C1 segment of cervical spinal cord (tissue), 14 donors: Measurements from ENCODE around the gene TESMIN.
A peak's percentile ranks its signal among the peaks of the same experiment; 100 is the strongest.

Source experiments
- DNase-seq, 14 donors: peaks; one replicate each; lab custom pipeline; 2025; lab: John Stamatoyannopoulos, UW

TESMIN gene, protein sequence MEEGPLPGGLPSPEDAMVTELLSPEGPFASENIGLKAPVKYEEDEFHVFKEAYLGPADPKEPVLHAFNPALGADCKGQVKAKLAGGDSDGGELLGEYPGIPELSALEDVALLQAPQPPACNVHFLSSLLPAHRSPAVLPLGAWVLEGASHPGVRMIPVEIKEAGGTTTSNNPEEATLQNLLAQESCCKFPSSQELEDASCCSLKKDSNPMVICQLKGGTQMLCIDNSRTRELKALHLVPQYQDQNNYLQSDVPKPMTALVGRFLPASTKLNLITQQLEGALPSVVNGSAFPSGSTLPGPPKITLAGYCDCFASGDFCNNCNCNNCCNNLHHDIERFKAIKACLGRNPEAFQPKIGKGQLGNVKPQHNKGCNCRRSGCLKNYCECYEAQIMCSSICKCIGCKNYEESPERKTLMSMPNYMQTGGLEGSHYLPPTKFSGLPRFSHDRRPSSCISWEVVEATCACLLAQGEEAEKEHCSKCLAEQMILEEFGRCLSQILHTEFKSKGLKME

DNA sequence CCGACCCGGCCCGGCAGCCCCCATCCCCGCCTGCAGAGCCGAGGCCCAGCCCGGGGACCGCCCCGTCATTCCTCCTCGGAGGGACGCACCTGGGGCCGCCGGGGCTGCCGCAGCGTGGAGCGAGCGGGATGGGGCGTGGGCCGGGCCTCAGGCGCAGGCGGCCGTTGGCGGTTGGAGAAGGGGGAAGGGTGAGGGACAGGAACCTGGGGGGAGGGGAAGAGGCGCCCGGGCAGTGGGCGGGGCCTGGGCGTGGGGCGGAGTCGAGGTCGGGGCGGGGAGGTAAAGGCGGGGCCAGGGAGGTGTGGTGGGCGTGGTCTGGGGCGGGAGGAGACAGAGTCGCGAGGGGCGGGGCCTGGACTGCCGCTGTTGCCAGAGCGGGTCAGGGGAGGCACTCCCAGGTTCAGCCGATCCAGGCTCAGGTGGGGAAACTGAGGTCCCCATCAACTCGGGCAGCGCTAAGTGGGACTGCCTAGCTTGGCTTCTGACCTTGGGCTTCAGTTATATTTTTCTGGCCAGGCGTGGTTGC is at the start of gene TESMIN:
TESMIN (minus strand) TSS at position 190 of the 526 bp plus-strand sequence. CDS start 860 bp downstream, outside the sequence.
- DNase-seq: peak in 4 of 14 donors; percentile 1 to 8 (median 3)

DNA sequence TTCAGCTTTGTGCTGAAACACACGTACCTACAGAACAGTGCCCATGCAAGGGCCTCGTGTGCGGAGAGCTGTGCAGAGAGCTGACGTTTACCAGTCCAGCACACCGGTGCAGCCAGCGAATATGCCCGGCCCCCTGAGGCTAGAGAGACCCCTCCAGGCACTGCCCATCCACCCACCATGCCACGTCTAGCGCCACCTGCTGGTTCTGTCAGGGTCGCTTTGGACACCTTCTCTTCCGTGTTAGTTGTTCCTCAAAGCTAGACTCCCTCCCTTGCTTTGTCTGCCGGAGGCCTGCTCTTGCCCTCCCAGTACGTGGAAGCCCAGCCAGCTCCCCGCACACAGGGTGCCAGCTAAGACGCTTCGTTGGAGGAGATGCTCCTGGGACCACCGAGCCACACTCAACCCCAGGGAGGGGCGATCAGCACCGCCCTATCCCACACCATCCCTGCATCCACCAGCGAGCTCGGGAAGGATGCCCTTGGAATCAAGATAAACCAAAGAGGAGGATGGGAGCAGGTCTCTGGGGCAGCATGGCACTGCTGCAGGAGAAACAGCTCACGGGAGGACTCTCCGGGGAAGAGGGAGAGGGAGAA is 47.0 kb upstream of the TESMIN start:
- DNase-seq: peak in 2 of 14 donors; percentile 1 to 2

DNA sequence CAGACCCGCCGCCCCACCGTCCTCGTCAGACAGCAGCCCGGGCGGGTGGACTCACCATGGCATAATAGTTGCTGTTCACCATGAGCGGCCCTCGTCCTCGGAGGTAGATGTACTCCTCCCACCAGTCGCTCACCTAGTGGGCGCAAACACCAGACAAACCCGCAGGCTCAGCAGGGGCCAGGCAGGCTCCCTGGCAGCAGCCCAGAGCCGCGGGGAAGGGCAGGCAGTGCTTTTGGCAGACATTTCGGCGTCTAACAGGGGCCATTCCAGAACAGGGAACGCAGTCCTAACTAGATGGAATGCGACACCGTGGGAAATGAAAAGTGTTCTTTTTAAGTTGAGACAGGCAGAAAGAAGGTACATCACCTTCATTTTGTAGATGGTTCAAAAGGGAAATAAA is 45.5 kb upstream of the TESMIN start:
- peak in 2 of 14 donors; percentile 3 to 18 for DNase-seq

DNA sequence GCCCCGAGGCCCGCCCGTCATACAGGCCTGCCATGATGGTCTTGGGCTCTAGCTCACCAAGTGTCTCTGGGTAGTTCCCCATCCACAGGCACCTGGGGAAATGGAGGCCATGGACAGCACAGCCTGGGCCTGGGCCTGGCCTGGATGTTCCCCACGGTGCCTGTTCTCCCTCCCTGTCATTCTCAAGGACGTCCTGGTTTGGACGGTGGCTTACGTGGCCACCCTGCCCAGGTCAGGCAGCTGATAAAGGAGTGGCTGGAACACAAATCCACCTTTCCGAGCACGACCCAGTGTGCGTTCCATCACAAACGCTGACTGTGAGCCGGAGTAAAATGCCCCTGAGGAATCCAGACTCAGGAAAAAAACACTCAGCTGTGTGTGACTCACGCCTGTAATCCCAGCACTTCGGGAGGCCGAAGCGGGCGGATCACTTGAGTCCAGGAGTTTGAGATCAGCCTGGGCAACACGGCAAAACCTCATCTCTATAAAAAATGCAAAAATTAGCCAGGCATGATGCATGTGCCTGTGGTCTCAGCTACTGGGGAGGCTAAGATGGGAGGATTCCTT is 41.2 kb upstream of the TESMIN start:
- no peak for DNase-seq

DNA sequence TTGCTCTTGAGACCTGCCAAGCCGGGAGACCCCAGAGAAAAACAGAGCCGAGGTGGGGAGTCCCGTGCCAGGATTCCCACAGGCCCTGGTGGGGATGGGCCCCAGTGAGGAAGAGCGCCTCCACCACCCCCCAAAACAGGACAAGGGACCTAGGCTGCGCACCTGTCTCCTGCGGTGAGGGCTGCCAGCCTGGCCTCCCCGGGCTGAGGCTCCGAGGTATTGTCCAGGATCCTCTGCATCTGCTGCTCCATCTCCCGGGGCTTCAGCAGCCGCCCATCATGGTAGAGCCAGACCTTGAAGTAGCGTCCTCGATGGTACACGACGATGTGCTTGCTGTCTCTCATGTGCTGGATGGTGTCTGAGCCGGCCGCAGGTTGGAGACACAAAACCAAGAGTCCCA is 33.3 kb upstream of the TESMIN start:
- DNase-seq: no peak

DNA sequence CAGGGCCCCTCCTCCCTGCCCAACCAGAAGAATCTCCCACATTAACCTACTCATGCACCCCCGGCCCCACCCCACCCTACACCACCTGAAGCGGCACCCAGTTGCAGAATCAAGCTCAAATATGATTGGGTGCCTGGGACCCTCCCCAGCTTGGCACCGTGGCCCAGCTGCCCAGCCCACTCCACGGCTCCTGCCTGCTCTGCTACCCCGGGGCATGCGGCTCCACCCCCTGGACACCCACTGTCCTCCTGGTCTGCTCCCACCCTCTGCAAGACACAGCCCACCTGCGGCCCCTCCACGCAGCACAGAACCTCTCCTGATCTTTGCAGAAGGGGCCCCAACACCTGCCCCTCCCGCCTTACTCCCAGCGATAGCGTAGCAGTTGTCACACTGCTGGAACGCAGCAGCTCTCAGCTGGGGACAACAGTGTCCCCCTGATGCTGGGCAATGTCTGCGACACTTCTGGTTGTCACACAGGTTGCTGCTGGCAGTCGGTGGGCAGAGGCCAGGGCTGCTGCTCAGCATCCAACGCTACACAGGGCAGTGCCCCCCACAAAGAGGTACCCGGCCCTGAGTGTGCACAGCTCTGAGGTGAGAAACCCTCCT is 32.0 kb upstream of the TESMIN start:
- no peak for DNase-seq

DNA sequence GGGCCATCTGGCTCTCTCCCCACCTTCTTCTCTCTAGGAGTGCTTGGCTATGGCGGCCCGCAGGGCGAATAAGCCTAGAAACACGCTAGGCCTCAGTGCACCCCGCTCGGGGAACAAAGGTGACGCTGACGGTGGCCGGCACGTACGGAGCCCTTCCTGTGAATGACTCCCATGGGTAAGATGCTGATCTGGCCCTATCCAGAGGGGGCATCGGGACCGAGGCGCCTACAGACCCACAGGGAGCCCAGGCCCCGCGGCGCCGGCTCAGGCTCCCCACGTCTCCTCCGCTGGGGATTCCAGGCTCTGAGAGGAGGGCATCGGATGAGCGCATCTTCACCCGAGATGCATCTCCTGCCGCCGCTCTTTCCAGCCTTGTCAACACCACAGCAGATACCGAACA is 31.4 kb upstream of the TESMIN start:
- DNase-seq: no peak

DNA sequence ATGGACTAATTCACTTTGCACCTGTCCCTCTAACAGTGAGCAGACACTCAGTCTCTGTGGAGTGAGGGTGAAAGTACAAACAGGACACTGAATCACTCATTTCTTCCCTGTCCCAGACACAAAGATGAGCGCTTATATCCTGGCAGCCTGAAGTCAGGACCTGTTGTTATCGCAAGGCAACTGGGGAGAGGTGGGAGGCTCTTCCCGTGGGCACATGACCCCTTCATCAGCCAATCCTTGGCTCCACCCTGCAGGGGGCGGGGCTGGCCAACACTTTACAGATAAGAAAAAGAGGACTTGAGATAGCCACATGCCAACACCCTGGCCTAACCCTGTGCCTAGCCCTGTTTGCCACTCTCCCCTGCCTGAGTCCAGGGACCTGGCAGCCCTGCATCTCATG is 29.5 kb upstream of the TESMIN start:
- DNase-seq: no peak

DNA sequence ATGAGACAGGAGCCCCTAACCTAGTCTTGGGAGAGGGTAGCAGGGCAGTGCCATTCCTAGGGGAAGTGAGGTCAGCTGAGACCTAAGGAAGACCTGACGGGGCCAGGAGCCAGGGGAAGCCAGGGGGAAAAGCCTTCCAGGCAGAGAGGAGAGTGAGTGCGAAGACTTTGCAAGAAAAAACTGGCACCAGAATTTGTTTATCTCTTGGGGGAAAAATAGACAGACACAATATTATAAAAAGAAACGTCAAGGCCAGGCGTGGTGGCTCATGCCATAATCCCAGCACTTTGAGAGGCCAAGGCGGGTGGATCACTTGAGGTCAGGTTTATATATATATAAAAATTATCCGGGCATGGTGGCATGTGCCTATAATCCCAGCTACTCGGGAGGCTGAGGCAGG is 26.9 kb upstream of the TESMIN start:
- no peak for DNase-seq

DNA sequence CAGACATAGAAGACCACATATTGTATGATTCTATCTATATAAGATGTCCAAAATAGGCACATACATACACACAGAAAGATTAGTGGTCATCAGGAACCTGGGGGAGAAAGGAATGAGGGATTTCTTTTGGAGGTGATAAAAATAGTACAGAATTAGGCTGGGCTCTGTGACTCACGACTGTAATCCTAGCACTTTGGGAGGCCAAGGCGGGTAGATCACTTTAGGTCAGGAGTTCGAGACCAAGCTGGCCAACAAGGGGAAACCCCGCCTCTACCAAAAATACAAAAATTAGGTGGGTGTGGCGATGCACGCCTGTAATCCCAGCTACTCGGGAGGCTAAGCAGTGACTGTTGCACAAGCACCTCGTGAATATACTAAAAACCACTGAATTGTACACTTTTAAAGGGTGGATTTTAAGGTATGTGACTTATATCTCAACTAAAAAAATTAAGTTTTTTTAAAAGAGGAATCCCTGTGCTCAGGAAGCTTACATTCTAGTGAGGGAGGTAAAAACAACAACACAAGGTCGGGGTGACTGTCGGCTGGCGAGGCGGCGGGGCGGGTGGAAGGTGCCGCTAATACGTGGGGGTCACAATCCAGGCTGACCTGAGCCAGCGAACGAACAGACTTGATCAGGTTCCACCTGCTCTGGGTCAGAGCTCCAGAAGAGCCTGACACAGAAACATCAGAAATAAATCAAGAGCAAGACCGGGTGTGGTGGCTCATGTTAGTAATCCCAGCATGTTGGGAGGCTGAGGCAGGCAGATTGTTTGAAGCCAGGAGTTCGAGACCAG is 25.3 kb upstream of the TESMIN start:
- DNase-seq: no peak

DNA sequence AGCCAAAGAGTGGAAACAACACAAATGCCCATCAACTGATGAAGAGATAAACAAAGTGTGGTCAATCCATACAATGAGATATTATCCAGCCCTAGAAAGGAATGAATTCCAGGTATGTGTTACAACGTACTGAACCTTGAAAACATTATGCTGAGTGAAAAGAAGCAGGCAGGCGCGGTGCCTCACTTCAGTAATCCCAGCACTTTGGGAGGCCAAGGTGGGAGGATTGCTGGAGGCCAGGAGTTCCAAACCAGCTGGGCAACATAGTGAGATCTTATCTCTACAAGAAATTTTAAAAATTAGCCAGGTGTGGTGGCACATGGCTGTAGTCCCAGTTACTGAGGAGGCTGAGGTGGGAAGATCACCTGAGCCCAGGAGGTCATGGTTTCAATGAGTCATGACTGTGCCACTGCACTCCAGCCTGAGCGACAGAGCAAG is 24.6 kb upstream of the TESMIN start:
- no peak for DNase-seq

DNA sequence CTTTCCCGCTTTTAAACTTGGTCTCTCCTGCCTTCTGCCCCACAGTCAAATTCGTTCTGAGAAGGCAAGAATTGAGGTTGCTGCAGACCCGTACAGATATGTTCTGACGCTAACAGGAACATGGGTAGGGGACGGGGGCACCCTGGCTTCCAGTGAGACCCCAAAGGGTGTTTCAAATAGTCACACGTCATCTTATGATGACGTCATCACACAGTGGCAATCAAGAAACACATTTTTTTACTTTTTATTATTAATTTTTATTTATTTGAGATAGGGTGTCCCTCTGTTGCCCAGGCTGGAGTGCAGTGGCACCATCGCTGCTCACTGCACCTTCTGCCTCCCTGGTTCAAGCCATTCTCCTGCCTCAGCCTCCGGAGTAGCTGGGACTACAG is 22.9 kb upstream of the TESMIN start:
- no peak for DNase-seq

DNA sequence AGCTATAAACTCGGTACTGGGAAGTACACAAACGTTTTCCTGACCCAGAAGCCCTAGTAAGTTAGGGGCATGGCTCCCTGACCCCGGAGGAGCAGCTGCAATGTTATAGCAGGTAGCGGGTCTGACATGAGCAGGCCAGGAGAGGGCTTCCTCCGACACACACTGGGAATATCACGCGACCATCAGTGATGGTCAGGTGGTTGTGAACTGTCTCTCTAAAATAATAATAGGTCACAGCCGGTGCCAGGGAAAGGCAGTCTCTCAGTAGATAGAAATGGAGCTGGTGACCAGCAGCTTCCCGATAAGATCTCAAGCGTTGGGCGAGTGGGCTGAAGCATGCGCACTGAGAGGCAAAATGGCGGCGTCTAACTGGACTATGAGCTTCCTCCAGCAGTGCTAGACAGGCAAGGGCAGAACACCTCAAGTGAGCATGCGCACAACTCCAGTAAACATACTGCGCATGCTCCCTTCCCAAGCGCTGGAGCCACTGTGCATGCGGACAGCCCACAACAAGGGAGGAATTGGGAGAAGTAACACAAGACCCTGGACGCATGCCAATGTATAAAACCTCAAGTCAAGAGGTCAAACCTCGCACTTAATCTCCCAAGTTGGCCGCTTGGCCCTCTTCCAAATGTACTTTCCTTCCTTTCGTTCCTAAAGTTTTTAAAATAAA is 22.3 kb upstream of the TESMIN start:
- no peak for DNase-seq

DNA sequence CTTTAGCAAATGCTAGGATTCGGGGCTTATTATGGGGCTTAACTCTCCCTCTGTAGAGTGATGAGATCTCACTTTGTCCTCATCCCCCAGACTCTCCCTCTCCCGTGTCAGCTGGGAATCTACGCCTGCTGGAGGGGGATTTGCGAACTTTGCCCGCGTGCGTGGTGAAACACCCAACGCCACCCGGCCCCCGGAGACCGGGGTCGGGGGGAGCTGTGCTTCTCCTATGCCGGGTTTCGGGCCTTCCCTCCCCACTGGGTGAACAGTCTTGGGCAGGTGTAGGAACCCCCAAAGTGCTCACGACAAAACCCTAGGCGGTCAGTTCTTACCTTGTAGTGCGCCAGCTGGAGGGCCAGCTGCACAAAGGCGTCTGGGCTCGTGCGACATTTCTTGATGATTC is 21.6 kb upstream of the TESMIN start:
- no peak for DNase-seq

DNA sequence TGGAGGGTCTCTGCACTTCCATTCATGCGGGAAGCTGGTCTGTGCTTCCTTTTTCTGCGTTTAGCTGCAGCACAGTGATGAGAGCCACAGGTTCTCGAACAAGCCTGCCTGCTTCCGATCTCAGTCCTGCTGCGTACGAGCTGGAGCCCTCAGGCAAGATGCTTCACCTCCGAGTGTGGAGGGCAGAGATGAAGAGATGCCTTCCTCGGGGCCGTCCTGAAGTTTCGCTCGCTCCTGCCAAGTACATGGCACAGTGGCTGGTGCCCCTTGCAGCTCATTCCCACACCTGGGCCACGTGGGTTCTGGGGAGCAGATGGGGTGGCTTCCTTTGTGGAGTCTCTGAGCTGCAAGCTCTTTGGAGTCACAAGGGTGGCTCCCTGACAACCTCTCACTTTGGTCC is 19.5 kb upstream of the TESMIN start:
- DNase-seq: no peak

DNA sequence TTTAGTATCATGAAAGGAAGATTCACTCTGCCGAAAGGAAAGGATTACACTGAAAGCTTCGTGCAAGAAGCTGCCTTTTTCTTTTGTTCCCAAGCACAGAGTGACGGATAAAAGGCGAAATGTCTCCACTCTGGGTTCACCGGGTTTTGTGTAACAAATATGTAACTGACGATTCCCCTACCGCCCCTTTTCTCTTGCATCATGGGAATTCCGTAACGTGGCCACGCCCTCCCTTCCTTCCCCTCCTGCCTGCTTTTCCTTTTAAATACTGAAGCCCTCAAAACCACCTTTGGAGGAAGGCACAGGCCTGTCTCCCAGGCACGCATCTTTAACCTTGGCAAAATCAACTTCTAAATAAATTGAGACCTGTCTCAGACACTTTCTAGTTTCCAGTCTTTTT is 16.4 kb upstream of the TESMIN start:
- DNase-seq: no peak

DNA sequence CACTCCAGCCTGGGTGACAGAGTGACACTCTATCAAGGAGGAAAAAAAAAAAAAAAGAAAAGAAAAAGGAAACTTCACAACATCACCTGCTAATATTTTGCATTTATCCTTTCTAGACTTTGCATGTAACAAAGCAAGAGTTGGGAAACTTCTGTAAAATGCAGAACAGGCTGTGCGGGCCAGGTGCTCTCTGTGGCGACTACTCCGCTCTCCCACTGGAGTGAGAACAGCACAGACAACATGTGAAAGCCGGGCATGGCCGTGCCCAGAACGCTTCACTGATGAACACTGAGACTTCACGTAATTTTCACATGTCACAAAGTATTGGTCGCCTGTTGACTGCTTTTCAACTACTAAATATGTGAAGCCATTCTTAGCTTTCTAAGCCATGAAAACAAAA is 15.5 kb upstream of the TESMIN start:
- no peak for DNase-seq

DNA sequence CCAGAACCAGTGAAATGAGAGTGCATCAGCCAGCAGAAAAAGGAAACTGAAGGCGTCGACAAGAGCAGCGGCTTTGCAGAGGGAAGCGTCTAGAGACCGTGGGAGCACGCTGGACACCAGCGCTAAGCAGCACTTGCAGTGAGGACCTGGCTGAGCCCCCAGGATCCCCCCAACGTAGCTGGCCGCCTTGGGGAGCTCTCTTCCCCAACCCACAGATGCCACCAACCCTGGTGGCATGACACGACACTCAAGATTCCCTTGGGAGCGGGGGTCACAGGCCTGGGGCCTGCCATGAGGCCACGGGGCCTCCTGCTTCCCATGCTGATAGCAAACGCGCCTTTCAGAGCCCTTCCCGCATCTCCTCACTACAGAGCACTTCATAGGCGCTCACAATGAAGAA is 13.4 kb upstream of the TESMIN start:
- no peak for DNase-seq

DNA sequence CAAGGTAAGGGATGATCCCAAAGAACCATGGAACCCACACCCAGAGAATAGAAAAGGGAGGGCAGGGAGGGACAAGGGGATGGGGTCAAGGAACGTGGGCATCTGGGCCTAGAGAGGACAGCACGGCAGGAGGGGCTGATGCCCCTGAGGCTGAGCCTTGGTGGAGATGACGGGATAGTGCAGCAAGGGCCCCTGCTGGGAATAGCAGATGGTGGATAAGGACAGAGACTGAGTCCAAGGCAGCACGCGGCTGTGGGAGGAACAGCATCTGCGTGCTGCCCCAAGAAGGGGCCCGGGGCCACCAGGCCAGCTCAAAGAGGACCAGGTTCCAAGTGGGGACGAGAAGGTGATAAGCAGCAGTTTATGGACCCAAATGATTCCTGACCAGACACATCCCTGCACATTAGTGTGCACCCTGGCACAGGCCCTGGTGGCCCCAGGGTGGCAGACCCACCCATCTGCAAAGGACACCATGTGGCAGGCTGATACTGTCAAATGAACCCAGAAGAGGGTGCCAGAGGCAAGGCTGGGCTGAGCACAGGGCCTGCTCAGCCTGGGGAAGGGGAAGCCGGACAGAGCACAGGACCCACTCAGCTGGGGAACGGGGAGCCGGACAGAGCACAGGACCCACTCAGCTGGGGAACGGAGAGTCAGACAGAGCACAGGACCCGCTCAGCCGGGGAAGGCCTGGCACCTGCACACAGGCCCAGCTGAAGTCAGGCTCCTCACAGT is 12.8 kb upstream of the TESMIN start:
- no peak for DNase-seq

DNA sequence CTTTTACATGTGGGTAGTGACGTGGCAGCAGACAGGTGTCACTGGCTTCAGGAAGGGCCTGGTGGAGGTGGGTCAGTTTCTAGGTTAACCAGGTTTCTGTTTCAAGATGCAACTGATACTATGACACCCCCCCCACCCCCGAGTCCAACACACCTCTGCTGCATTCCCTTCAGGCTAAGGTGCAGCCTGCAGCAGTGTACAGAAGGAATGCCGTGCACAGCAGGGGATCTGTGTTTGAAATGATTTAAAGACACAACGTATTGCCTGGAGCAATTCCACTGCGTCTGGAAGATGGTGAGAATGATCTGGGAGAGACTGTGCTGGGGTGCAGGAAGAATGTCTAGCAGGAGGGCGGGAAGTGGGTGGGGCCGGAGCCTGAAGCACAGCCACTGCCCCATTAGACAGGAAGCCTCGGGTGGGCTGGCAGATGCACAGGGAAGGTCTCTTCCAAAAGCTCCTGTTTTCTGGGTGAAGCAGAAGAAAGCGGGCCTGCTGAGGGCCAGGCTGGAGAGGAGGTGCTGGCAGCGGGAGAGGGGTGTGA is 11.9 kb upstream of the TESMIN start:
- no peak for DNase-seq
